DOHH2 (cell line): ENCODE results near the gene EPHB1.

ENCODE experiments used
- CTCF ChIP-seq: fragments of 200-600 bp; sonication (generic); IDR thresholded peaks from one replicate; pipeline ENCODE4 v1.5.1; 2014; ENCODE audit warnings: antibody characterized with exemption, mild to moderate bottlenecking, low read depth, low read length; ENCODE audit not compliant: poor library complexity, severe bottlenecking
- EZH2phosphoT487 ChIP-seq: fragments of 200-600 bp; sonication (generic); IDR thresholded peaks from 2 replicates; pipeline ENCODE4 v1.6.1; 2017; ENCODE audit warnings: borderline replicate concordance, mild to moderate bottlenecking, antibody characterized with exemption, low read length, moderate library complexity, mixed read lengths

- TF ChIP-seq CTCF: no peak
- TF ChIP-seq EZH2phosphoT487: no peak
These were observed 402.8 kb downstream of the EPHB1 start for GRCh38 chr3:135197856-135198255.
